HG02840 (cell line): ENCODE data around the gene ADGRG4.

Experiments used
- ATAC-seq: cut with Tn5 transposase; IDR thresholded peaks from one replicate; pipeline ENCODE4 v1.9.1; 2021; ENCODE audit warnings: mild to moderate bottlenecking, moderate library complexity, moderate number of reproducible peaks; ENCODE audit not compliant: unreplicated experiment, low FRiP score

The ADGRG4 gene

DNA sequence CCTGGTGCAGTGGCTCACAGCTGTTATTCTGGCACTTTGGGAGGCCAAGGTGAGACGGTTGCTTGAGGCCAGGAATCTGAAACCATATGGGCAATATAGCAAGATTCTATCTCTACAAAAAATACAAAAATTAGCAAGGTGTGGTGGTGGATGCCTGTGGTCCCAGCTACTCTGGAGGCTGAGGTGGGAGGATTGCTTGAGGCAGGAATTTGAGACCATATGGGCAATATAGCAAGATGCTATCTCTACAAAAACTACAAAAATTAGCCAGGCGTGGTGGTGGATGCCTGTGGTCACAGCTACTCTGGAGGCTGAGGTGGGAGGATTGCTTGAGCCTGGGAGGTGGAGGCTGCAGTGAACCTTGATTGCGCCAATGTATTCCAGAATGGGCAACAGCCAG, 2.3 kb downstream of the ADGRG4 start:
- no peak for ATAC-seq

GRCh38 chrX:136304493-136304892, 3.7 kb downstream of the ADGRG4 start:
- no peak for ATAC-seq

DNA sequence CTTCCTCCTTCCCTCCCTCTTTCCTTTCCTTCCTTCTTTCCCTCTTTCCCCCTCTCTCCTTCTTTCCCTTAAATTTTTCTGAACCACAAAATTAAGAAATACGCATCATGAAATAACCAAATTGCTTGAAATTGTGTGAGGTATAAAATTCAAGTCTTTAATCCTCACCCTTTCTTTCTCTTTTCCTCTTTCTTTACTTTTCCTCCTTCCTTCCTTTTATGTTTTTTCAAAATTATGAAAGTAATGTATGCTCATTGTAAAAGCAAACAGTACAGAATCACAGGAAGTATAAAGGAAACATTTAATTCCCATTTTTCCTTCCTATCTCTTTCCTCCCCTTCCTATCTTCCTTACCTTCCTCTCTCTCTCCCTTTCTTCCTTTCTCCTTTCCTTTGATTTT, 5.4 kb downstream of the ADGRG4 start:
- no peak for ATAC-seq

DNA sequence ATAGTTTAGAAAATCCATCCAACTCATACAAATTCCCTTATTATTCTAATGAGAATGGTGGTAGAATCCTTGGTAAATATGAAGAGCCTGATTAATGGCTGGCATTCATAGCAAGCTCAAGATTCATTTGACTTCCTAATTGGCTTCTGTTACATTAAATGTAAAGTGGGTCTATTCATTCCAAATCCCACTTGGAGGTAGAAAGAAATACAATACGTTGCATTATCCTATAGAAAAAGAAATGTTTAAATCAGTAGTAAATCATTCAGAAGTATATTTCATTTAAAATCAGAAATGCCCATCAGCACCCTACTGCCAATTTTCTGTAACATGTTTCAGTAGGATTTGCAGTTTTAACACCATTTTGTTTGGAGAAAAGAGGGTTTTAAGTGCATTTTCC, 6.7 kb downstream of the ADGRG4 start:
- ATAC-seq, result no peak

DNA sequence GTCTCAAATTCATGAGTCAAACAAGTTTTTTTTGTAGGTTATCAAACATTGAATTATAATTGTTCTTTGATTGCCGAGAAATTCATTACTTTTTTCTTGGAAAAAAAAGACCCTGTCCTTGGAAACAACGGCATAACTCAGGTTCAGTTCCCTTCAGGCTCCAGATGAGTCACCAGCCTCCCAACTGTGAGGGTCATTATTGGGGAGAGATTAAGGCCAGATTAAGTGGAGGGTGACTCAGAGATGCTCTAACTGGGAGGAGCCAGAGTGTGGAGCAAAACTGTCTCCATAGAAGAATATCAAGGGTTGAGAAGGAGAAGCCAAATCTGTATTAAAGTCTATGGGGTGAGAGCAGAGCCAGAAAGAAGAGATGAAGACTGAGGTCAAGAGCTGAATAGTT, 9.6 kb downstream of the ADGRG4 start:
- no peak for ATAC-seq

GRCh38 chrX:136318156-136318555, 17.4 kb downstream of the ADGRG4 start:
- ATAC-seq, result no peak

DNA sequence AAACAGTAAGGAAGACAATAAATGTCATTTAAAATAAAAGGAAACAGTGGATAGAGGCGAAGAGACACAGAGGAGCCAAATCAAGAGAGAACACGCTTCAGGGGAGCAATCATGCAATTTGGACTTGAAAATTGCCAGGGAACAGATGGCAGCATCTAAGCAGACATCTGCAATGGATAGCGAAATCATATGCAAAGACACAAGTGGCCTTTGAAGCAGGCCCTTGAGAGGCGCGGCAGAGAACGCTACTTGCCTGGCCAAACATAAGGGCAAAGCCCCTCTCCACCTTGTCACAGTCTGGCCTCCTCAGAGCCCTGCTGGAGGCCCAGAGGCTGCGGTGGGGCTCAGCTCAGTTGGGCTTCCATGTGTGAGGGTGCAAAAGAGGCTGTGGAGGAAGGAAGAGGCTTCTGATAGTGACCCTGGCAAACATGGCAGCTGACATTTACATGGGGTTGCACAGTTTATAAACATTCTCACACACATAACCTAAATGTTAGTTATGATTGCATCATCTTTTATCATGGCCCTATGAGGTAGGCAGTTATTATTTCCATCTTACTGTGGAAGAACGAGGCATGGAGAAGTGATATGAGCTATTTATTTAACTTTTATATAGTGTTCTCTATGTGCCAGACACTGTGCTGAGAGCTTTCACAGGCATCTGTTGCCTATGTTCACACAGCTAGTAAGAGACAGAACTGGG, 18.3 kb downstream of the ADGRG4 start:
- no peak for ATAC-seq

DNA sequence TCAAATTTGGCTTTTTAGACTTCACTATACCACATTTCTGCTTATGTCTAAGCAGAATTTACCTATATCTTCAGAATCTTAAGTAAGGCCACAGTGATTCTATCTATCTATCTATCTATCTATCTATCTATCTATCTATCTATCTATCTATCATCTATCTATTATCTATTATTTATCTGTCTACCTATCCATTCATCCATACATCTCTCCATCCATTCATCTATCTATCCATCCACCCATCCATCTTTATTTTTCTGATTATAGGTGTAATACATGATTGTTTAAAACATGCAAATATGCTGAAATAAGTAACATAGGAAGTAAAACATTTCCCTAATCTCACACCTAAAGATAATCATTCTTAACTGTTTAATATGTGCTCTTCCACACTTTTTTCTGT, 18.8 kb downstream of the ADGRG4 start:
- ATAC-seq, result no peak

- ATAC-seq, result no peak
Observed at GRCh38 chrX:136321532-136321931, 20.8 kb downstream of the ADGRG4 start.

- no peak for ATAC-seq
Observed at GRCh38 chrX:136322064-136322463, 21.3 kb downstream of the ADGRG4 start.

- no peak for ATAC-seq
Observed at GRCh38 chrX:136325377-136325776, 24.6 kb downstream of the ADGRG4 start.

GRCh38 chrX:136328933-136329332, 28.2 kb downstream of the ADGRG4 start:
- no peak for ATAC-seq

GRCh38 chrX:136336623-136337022, 35.9 kb downstream of the ADGRG4 start:
- no peak for ATAC-seq

GRCh38 chrX:136339702-136340101, 38.9 kb downstream of the ADGRG4 start:
- ATAC-seq, result no peak

DNA sequence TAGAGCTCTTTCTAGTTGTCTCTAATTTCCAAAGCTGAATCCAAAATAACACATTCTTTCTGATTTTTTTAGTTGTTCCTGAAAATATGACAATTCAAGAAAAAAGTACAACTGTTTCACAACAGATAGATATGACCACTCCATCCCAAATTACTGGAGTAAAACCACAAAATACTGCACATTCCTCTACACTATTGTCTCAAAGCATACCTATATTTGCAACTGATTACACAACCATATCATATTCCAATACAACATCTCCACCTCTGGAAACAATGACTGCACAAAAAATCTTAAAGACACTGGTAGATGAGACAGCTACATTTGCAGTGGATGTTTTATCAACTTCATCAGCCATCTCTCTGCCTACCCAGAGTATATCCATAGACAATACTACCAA, 43.6 kb downstream of the ADGRG4 start:
- no peak for ATAC-seq

DNA sequence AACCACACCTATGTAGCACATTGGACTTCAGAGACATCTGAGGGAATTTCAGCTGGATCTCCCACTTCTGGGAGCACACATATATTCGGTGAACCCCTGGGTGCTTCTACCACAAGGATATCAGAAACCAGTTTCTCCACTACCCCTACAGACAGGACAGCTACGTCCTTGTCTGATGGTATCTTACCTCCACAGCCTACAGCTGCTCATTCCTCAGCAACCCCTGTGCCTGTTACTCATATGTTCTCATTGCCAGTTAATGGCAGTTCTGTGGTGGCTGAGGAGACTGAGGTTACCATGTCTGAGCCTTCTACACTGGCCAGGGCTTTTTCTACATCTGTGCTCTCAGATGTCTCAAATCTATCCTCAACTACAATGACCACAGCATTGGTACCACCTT, 45.7 kb downstream of the ADGRG4 start:
- no peak for ATAC-seq

DNA sequence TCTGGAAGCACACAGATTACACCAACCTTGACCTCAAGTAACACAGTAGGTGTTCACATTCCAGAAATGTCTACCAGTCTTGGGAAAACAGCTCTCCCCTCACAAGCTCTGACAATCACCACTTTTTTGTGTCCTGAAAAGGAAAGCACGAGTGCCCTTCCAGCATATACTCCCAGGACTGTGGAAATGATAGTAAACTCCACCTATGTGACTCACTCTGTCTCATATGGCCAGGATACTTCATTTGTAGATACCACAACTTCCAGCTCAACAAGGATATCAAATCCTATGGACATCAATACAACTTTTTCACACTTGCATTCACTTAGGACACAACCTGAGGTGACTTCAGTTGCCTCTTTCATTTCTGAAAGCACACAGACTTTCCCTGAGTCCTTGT, 46.9 kb downstream of the ADGRG4 start:
- ATAC-seq, result no peak

DNA sequence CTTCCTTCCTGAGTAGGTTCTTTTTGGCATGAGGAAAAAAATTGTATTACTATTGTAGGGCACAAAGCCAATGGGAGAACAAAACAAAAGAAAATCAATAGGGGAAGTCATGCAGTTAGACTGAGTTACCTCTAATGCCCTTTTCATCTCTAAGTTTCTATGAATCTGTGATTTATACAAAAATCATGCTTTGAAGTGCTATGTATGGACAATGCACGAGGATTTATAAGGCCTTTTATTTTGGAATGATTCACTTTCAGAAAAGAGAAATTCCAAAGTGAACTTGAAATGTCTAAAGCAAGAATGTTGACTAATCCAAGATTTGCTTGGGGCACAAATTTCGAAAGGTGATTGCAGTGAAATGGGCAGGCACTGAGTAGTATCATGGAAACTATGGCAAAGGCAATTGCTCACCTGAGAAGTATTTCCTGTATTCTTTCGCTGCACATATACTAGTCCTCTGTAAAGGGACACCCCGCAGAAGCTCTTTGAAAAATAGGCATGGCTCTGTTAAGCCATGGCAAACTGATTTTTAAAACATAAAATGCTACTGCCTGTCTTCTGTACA, 52.8 kb downstream of the ADGRG4 start:
- no peak for ATAC-seq

- ATAC-seq, result no peak
Observed at GRCh38 chrX:136354201-136354600, 53.4 kb downstream of the ADGRG4 start.

- no peak for ATAC-seq
Observed at GRCh38 chrX:136369377-136369776, 68.6 kb downstream of the ADGRG4 start.

GRCh38 chrX:136376713-136377112, 76.0 kb downstream of the ADGRG4 start:
- no peak for ATAC-seq

- no peak for ATAC-seq
Observed at GRCh38 chrX:136380010-136380769, 79.4 kb downstream of the ADGRG4 start.
